Measurements from ENCODE around the gene CBLN1. TPM values are rescaled to one million over a fixed set of nuclear protein-coding genes. Genes with fewer than 3 reads are reported as not detected.

Gene CBLN1
- 0.89 TPM for total RNA-seq
- long read RNA-seq, result 0 reads

GRCh38 chr16:49281480-49281842 lies at the start of gene CBLN1:
Gene CBLN1, minus strand, starts transcription at chr16:49281838. Its CDS starts 373 bp downstream, at chr16:49281465.
- no peak for ATAC-seq
- DNase-seq (ENCODE audit: missing footprints), result no peak
- intact Hi-C loops (cut with DNase I), result no loop called here

GRCh38 chr16:49330562-49331201 lies 49.0 kb upstream of the CBLN1 start:
- no peak for ATAC-seq
- DNase-seq (ENCODE audit: missing footprints), result no peak
- intact Hi-C loops (cut with DNase I), result no loop called here

- intact Hi-C loops (cut with DNase I), result no loop called here
- DNase-seq (ENCODE audit: missing footprints) (no peak), ATAC-seq (no peak)
Observed at GRCh38 chr16:49328325-49328724, 46.7 kb upstream of the CBLN1 start.

DNA sequence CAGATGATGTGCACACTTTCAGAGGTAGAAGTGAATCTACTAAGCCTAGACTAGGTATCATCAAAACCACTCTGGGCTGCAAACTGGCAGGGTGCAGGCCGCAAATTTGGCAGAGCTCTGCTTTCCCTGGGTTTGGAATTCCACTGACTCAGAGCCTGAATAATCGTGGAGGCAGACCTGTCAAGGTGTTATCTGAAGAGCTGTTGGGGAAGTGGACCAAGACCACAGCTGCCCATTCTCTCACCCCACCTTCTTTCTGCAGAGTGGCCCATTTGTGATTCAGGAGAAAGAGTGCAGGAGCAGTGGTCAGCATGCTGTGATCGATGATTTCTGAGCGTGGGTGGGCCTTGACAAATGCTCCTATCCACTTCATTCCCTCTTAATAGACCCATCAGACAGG lies 45.8 kb upstream of the CBLN1 start:
- ATAC-seq (no peak), DNase-seq (ENCODE audit: missing footprints) (no peak)
- intact Hi-C loops (cut with DNase I), result no loop called here

DNA sequence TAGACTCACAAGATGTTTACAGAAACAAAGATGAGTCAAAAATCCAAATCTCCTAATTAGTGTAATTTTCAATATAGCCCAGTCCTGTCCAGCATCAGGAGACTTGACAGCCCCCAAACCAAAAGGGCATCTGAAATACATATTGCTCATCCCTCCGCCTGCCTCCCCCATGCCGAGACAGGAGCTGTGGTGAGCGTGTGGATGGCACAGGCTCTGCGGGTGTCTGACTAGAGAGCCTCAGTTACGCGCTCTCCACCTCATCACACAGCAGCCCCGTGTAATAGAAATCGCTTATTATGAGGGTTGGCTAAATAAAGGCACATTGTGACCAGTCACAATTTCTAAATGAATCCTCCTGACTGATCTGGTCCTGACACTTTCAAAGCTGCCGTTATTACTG lies 43.1 kb upstream of the CBLN1 start:
- no peak for ATAC-seq
- intact Hi-C loops (cut with DNase I), result no loop called here
- DNase-seq (ENCODE audit: missing footprints), result no peak

- intact Hi-C loops (cut with DNase I), result no loop called here
- ATAC-seq (no peak), DNase-seq (ENCODE audit: missing footprints) (no peak)
Observed at GRCh38 chr16:49315602-49316001, 34.0 kb upstream of the CBLN1 start.

- ATAC-seq (no peak), DNase-seq (ENCODE audit: missing footprints) (no peak)
- intact Hi-C loops (cut with DNase I), result no loop called here
Observed at GRCh38 chr16:49312389-49312985, 30.8 kb upstream of the CBLN1 start.

DNA sequence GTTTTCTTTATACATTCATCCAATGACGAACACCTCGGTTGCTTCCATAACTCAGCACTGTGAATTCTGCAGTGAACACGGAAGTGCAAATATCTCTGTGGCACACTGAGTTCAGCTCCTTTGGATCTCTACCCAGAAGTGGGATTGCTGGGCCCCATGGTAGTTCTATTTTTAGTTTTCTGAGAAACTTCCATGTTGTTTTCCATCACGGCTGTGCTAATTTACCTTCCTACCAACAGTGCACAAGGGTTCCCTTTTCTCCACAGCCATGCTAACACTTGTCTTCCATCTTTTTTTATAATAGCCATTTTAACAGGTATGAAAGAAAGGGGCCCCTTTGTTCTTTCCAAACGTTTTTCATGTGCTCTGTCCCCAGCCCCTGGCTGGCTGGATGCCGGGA lies 30.2 kb upstream of the CBLN1 start:
- intact Hi-C loops (cut with DNase I), result no loop called here
- ATAC-seq (no peak), DNase-seq (ENCODE audit: missing footprints) (no peak)

GRCh38 chr16:49307176-49307575 lies 25.5 kb upstream of the CBLN1 start:
- no peak for DNase-seq (ENCODE audit: missing footprints)
- no peak for ATAC-seq

GRCh38 chr16:49305406-49305805 lies 23.8 kb upstream of the CBLN1 start:
- ATAC-seq (no peak), DNase-seq (ENCODE audit: missing footprints) (no peak)
- intact Hi-C loops (cut with DNase I), result no loop called here

More at GRCh38 chr16:49307176-49307575, 25.5 kb upstream of the CBLN1 start:
- intact Hi-C loops (cut with DNase I), result no loop called here

DNA sequence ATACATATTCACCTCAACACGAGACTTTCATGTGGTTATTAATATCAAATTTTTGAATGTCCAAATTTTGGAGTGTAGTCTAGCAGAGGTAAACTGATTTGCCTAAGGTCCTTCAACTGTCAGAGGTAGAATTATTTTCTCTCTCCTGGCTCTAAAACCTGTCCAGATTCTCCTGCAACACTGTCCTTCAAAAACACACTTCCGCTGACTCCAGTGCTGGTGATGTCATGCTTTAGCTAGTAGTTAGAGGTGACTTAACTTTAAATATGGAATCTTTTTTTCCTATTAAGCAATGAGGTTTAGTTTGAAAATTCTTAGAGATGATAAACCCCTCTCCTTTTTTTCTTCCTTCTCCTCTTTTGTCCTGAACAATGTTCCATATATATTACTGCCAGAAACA lies 10.8 kb upstream of the CBLN1 start:
- DNase-seq (ENCODE audit: missing footprints), result no peak
- ATAC-seq, result no peak
- intact Hi-C loops (cut with DNase I), result no loop called here

DNA sequence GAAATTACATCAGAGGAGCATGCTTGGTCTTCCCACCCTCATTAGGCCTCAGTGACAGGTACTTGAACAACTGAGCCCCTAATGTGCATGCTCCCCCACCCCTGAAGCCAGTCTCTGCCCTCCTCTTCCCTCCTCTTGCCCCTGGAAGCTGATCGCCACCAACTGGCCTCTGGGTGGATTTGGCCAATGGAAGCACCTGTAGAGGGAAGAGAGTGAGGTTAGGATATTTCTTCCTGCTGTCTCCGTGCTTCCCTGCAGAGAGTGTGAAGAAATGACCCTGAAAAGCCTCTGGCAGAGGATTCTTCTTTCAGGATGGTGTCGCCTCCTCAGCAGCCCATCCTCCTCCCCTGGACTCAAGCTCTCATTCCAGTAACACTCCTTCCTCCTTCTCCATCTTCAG lies 5.9 kb upstream of the CBLN1 start:
- DNase-seq (ENCODE audit: missing footprints) (no peak), ATAC-seq (no peak)
- intact Hi-C loops (cut with DNase I), result no loop called here

GRCh38 chr16:49284962-49285361 lies 3.3 kb upstream of the CBLN1 start:
- DNase-seq (ENCODE audit: missing footprints) (no peak), ATAC-seq (no peak)
- intact Hi-C loops (cut with DNase I), result no loop called here

DNA sequence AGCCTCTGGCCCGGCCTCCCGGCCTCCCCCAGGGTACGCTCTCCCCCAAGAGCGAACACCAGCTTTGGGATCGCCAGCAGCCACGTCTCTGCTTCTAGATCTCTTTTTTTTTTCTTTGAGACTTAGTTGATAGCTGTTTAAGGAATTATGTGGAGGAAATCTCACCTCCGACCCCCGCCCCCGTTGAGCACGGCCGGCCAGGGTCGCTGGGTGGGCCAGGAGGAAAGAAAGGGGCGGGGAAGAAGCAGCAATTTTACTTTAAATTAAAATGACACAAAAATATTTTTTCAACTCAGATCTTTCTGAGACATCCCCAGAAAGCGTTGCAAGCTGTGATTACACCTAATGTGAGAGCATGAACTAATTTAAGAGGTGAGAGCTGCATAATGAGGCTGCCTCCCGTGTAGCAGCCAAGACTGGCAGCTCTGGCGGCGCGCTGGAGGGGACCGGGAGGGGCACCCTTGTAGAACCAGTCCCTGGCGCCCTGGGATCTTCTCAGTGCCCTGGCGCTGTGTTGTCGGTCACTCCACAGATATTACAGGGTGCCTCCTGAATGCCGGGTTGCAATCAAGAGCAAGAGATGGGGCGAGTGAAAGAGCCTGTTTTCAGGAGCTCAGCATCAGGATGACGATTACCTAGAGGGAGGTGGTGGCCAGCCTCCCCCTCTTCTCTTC lies 1.9 kb upstream of the CBLN1 start:
- DNase-seq (ENCODE audit: missing footprints), result no peak
- no peak for ATAC-seq
- intact Hi-C loops (cut with DNase I), result no loop called here

DNA sequence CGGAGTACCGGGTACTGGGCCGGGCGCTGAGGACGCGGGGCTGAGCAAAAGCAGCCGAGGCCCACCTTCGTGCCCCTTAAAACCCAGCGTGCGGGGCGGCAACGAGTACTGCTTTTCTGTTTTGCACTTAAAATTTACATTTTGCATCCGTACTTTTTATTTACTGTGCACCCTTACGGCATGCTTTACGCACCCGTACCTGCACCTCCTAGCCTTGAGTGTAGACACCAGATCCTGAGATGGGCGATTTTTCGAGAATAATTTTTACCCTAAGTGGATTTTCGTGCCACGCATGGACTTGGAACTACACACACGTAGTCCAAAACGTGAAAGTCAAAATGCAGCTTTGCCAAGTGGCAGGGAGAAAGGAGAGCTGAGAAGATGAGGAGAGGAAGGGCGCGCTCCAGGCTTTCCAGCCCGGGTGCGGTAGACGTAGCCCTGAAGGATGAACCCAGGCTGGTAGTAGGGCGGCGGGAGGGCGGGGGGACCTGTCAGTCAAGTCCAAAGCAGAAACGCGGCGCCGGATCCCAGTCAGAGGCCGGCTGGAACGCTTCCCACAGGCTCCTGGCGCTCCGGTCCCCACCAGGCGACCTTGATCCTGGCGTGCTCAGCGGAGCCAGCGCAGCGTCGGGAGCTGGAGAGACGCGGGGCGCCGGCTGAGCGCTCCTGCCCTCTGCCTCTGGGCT lies 1.2 kb upstream of the CBLN1 start:
- intact Hi-C loops (cut with DNase I), result no loop called here
- DNase-seq (ENCODE audit: missing footprints) (peak; percentile 76), ATAC-seq (no peak)

- peak; percentile 89 for DNase-seq (ENCODE audit: missing footprints)
- peak; percentile 96 for ATAC-seq
- intact Hi-C loops (cut with DNase I), result no loop called here
Observed at GRCh38 chr16:49281843-49282642, 405 bp upstream of the CBLN1 start.

DNA sequence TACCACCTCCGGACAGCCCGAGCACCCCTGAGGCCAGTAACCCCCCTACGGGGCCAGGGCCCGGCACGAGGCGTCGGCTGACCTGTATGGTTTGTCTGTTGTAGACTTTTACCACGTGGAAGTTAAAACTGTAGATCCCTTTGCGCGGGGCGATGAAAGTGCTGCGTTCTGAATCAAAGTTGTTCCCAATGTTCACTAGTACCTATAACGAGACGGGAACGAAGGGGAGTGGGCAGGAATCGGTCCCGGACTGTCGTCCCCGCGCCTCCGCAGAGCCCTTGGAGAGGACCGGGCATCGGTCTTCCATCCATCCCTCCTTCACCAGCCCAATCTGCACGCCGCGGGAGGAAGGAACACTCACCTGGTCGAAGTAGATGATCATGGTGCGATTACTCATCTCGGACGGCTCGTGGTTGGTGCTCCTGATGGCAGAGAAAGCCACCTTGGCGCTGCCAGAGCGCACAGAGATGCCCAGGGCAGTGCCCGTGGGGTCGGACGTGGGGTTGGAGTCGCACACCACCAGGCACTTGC lies 732 bp downstream of the CBLN1 start:
- intact Hi-C loops (cut with DNase I), result no loop called here
- no peak for DNase-seq (ENCODE audit: missing footprints)
- no peak for ATAC-seq

DNA sequence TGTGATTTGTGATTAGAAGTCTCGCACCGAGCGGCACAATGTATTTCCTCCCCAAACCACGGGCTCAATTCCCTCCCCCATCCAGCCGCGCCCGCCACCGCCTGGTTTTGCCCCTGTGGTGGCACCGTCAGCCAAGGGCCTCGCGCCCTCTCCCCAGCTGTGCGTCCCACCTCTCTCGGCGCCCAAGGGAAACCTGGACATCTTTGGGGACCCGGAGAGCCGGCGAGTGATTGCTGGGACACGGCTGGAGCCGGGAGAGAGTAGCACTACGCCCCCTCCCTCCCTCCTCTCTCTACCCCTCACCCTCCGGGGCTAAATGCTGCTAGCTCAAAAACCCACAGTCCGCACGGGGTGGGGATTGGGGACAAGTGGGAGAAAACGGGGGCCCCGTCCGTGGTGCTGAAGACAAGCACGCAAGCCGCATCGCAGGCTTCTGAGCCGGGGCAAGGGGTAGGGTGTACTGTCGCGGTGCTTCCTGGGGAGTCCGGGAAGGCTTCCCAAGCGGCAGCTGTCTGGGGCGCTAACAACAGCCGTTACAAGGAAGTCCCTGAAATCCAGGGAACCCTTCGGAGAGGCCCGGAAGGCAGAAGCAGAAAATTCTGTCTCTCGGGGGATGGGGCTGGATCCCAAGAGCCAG lies 1.4 kb downstream of the CBLN1 start:
- DNase-seq (ENCODE audit: missing footprints) (no peak), ATAC-seq (no peak)
- intact Hi-C loops (cut with DNase I), result no loop called here
